Psoas muscle (tissue), 8 donors: ENCODE results near the gene VAMP2. TPM values are rescaled to one million over a fixed set of nuclear protein-coding genes. Genes with fewer than 3 reads are reported as not detected.
A peak's percentile ranks its signal among the peaks of the same experiment; 100 is the strongest.

Experiments
- ATAC-seq, 4 donors: fragments of 200-7000 bp; cut with Tn5 transposase; one replicate each; pipeline ENCODE4 v1.9.1; 2020; ENCODE audit warnings: moderate library complexity in 3 of 4, mild to moderate bottlenecking in 2 of 4
- DNase-seq, 2 donors: peaks; one replicate each; pipeline ENCODE4 v3.0.0-alpha.2; 2020
- H3K27ac ChIP-seq: fragments of 200-600 bp; one replicate; pipeline ENCODE4 v1.8.0; 2022
- H3K27me3 ChIP-seq, 3 donors: fragments of 200-600 bp in 1 of 3; one replicate each; pipeline versions ENCODE4 v1.6.1 to v1.8.0; 2013 to 2022; ENCODE audit warnings: low read length in 2 of 3, mild to moderate bottlenecking in 2 of 3, moderate library complexity in 1 of 3; ENCODE audit not compliant: insufficient read depth in 3 of 3
- H3K36me3 ChIP-seq, 2 donors: fragments of 200-600 bp in 1 of 2; one replicate each; pipeline versions ENCODE4 v1.6.1 to v1.8.0; 2013 to 2022; ENCODE audit warnings: low read depth in 1 of 2, mild to moderate bottlenecking in 1 of 2, moderate library complexity in 1 of 2; ENCODE audit not compliant: insufficient read depth in 1 of 2
- H3K4me1 ChIP-seq: fragments of 200-600 bp; one replicate; pipeline ENCODE4 v1.8.0; 2022
- H3K4me3 ChIP-seq: fragments of 200-600 bp; one replicate; pipeline ENCODE4 v1.8.0; 2022; ENCODE audit warnings: mild to moderate bottlenecking
- H3K9me3 ChIP-seq: fragments of 200-600 bp; one replicate; pipeline ENCODE4 v1.8.0; 2022
- WGBS, 3 donors: extraction: QIAGEN DNeasy Blood & Tissue Kit; methylation state at CpG; one replicate each; pipeline versions ENCODE4 v1.1.6 to v1.1.7; 2013; 5-methylcytosine and 5-hydroxymethylcytosine counted together
- intact Hi-C, 2 donors: fragments of 100-400 bp; cut with DNase I; formaldehyde crosslinking; loops; one replicate each; pipeline versions ENCODE4 v1.11.0 to v1.14.2; 2022
- polyA plus RNA-seq, 3 donors: library from polyadenylated mRNA; stranded (reverse); fragments of 200-250 nt; gene quantifications; one replicate each; pipeline ENCODE4 v1.2.3, GENCODE V29; 2013
- total RNA-seq, 4 donors: library from RNA; stranded (reverse); fragmentation: NEBNext Ultra II Directional in 2 of 4; extraction: Animal tissue kit (Norgen Biotek cat#: 25700) in 2 of 4; gene quantifications; one replicate each; pipeline versions ENCODE4 v1.2.1 to v1.2.4, GENCODE V29; 2021 to 2023
- TF ChIP-seq, protein P1 (sequence below): fragments of 200-600 bp; IDR thresholded peaks from one replicate; pipeline ENCODE4 v1.8.0; 2022; ENCODE audit warnings: antibody characterized with exemption
- donor health status: healthy with polysubstance abuse.
- donor health status: DM: no; HTN: no; CAD: no; lungs with moderate emphysema.
- donor health status: Bipolar disorder and iron deficiency.
- donor health status: healthy.
- donor health status: DM: yes; HTN: yes; CAD: no.
- donor health status: DM: no; HTN: no; CAD: no.
- donor health status: DM: no; HTN: no; CAD: no.
- donor health status: DM: yes; HTN: yes; CAD: no.

Gene VAMP2
- total and polyA plus RNA-seq, 7 donors: 33.2 to 59.2 (median 45.1) TPM

- peaks cover 0 to 36% (median 8%) of the 10 kb centered on the region in 3 donors for H3K27me3 ChIP-seq
- DNase-seq (peak; percentile 62 to 78), ATAC-seq (peak; percentile 10 to 43 (median 18))
- H3K27ac ChIP-seq: no peak overlapping the region
- no peaks in the 10 kb centered on the region for H3K36me3 ChIP-seq
- 0 to 1% (median 1%) methylated on average over 43 to 76 of the region's 76 CpGs for WGBS, 3 donors
- intact Hi-C loops: loop anchor here in 1 of 2 donors (2.0 kb wide), 3 partner anchors 17 to 65 kb away; no protein-coding TSS in a partner anchor
- peak overlapping the region; percentile 77 for H3K4me3 ChIP-seq
- TF ChIP-seq, protein P1, sequence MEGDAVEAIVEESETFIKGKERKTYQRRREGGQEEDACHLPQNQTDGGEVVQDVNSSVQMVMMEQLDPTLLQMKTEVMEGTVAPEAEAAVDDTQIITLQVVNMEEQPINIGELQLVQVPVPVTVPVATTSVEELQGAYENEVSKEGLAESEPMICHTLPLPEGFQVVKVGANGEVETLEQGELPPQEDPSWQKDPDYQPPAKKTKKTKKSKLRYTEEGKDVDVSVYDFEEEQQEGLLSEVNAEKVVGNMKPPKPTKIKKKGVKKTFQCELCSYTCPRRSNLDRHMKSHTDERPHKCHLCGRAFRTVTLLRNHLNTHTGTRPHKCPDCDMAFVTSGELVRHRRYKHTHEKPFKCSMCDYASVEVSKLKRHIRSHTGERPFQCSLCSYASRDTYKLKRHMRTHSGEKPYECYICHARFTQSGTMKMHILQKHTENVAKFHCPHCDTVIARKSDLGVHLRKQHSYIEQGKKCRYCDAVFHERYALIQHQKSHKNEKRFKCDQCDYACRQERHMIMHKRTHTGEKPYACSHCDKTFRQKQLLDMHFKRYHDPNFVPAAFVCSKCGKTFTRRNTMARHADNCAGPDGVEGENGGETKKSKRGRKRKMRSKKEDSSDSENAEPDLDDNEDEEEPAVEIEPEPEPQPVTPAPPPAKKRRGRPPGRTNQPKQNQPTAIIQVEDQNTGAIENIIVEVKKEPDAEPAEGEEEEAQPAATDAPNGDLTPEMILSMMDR: peak; percentile 41
- no peaks in the 10 kb centered on the region for H3K9me3 ChIP-seq
- H3K4me1 ChIP-seq: peaks cover 41% of the 10 kb centered on the region
Measured at GRCh38 chr17:8121681-8122421, 40.9 kb downstream of the VAMP2 start.

DNA sequence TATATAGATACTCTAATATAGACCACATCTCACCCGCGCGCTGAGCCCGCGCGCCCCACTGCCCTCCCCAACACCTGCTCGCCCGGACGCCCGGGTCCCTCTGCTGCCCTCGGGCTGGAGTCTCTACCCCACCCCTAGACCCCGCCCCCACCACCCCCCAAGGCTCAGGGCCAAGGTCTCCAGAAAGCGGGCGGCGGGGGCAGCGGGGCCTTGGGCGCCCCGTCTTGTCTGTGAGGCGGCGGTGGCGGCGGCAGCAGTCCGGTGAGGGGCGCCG lies 41.4 kb downstream of the VAMP2 start:
- intact Hi-C loops: loop anchor here in 1 of 2 donors (2.0 kb wide), 3 partner anchors 17 to 65 kb away; no protein-coding TSS in a partner anchor

GRCh38 chr17:8120520-8121406 lies 42.0 kb downstream of the VAMP2 start:
- Histone ChIP-seq H3K9me3 (no peaks in the 10 kb centered on the region), H3K4me1 (peaks cover 40% of the 10 kb centered on the region), H3K27me3 (peaks cover 0 to 47% (median 10%) of the 10 kb centered on the region in 3 donors), H3K36me3 (no peaks in the 10 kb centered on the region), H3K27ac (peak overlapping the region; percentile 71), H3K4me3 (peak overlapping the region; percentile 77)
- DNase-seq: peak in 1 of 2 donors; percentile 80
- ATAC-seq: peak; percentile 15 to 43 (median 28)
- intact Hi-C loops: loop anchor here in 1 of 2 donors (2.0 kb wide), 3 partner anchors 18 to 66 kb away; no protein-coding TSS in a partner anchor
- 1% methylated on average over 39 to 40 of the region's 40 CpGs for WGBS, 3 donors
- TF ChIP-seq, protein P1: no peak

More for the DNA sequence above, 41.4 kb downstream of the VAMP2 start:
- H3K36me3 ChIP-seq: no peaks in the 10 kb centered on the region
- H3K4me3 ChIP-seq: peak overlapping the region; percentile 77
- H3K4me1 ChIP-seq: peaks cover 40% of the 10 kb centered on the region
- ATAC-seq (no peak), DNase-seq (no peak)
- TF ChIP-seq, protein P1: no peak
- no peak overlapping the region for H3K27ac ChIP-seq
- peaks cover 0 to 41% (median 10%) of the 10 kb centered on the region in 3 donors for H3K27me3 ChIP-seq
- WGBS, 3 donors: 0 to 1% (median 0%) methylated on average over 13 to 25 of the region's 25 CpGs
- no peaks in the 10 kb centered on the region for H3K9me3 ChIP-seq

GRCh38 chr17:8119581-8120519 lies 42.9 kb downstream of the VAMP2 start:
- TF ChIP-seq, protein P1: no peak
- WGBS, 3 donors: 0% methylated on average over 28 of the region's 28 CpGs
- Histone ChIP-seq H3K27me3 (peaks cover 0 to 49% (median 14%) of the 10 kb centered on the region in 3 donors), H3K4me3 (peak overlapping the region; percentile 77), H3K9me3 (no peaks in the 10 kb centered on the region), H3K27ac (peak overlapping the region; percentile 71), H3K4me1 (peaks cover 33% of the 10 kb centered on the region), H3K36me3 (no peaks in the 10 kb centered on the region)
- peak; percentile 64 to 80 (median 70) for ATAC-seq
- intact Hi-C loops: loop anchor here (1.0 to 10.0 kb wide), 6 partner anchors 19 to 175 kb away; partner anchors contain the start of gene SLC25A35 (in 1 of the 2)
- peak; percentile 75 to 88 for DNase-seq
